ENCODE measurements around the gene THSD4. TPM values are rescaled to one million over a fixed set of nuclear protein-coding genes. Genes with fewer than 3 reads are reported as not detected.
A peak's percentile ranks its signal among the peaks of the same experiment; 100 is the strongest.

THSD4 gene
- total and polyA plus RNA-seq, 2 of the 4 experiments (the other 2 are of a cell fraction) = 25.5 to 31.1 TPM

- no peak for TF ChIP-seq RCOR1 (IDR thresholded peaks at IDR 0.05; ENCODE audit: insufficient replicate concordance, low read length)
Measured at GRCh38 chr15:71106802-71107500, 8.3 kb upstream of the THSD4 start (continued).

GRCh38 chr15:71107501-71107815, 7.8 kb upstream of the THSD4 start:
- no peak overlapping the region for H3K18ac ChIP-seq (ENCODE audit: low read depth, low read length)
- H3K4me1 ChIP-seq (ENCODE audit: control insufficient read depth, insufficient read depth, low read length) = peaks cover 14% of the 10 kb centered on the region
- no TSS peak for BruUV-seq (replicated peaks)
- no peak overlapping the region for H2AK9ac ChIP-seq (replicated peaks; ENCODE audit: low read depth, low read length, poor library complexity)
- H3K14ac ChIP-seq (replicated peaks; ENCODE audit: low read depth, low read length) = no peak overlapping the region
- no peak overlapping the region for H2AFZ ChIP-seq (replicated peaks; ENCODE audit: low read length, poor library complexity)
- H2BK20ac ChIP-seq (ENCODE audit: low read depth, low read length) = no peak overlapping the region
- H3K27ac ChIP-seq (ENCODE audit: insufficient read depth, low read length) = no peak overlapping the region
- no peak overlapping the region for H3K4me3 ChIP-seq (ENCODE audit: insufficient read depth, low read depth, low read length)
- H3K4ac ChIP-seq (ENCODE audit: low read depth, low read length) = no peak overlapping the region
- H3K4me2 ChIP-seq (ENCODE audit: low read depth, low read length) = no peak overlapping the region
- H3K9me1 ChIP-seq (ENCODE audit: insufficient read depth, low read length) = 0 out of 2 replicates have a peak, but pooled peaks cover 5% of the 10 kb centered on the region
- TF ChIP-seq RCOR1 (IDR thresholded peaks at IDR 0.05; ENCODE audit: insufficient replicate concordance, low read length) (no peak), SMC3 (IDR thresholded peaks at IDR 0.05; ENCODE audit: low read depth, low read length) (no peak), CTCF (conservative IDR thresholded peaks at IDR 0.05; ENCODE audit: low read depth, low read length) (no peak), CEBPB (IDR thresholded peaks at IDR 0.05; ENCODE audit: low read depth, low read length) (no peak)
- H4K20me1 ChIP-seq (ENCODE audit: insufficient read depth, low read length) = no peaks in the 10 kb centered on the region
- intact Hi-C loops (cut with micrococcal nuclease) (no loop called here), dilution Hi-C loops (cut with HindIII; ENCODE audit: low sequenced_read_pairs, unreplicated experiment) (no loop called here), in situ Hi-C loops (cut with MboI; ENCODE audit: low sequenced_read_pairs) (loop anchor here (10.0 kb wide), 1 partner anchor 213 kb away; the partner anchor contains the start of genes LRRC49 and THAP10)
- H3K27me3 ChIP-seq (ENCODE audit: control insufficient read depth, insufficient read depth, low read length) = no peaks in the 10 kb centered on the region
- H4K5ac ChIP-seq (ENCODE audit: low read depth, low read length) = no peak overlapping the region
- H2BK120ac ChIP-seq (ENCODE audit: low read depth, low read length) = no peak overlapping the region
- H3K23ac ChIP-seq (ENCODE audit: low read depth, low read length) = no peak overlapping the region
- H3K56ac ChIP-seq (ENCODE audit: extremely low read depth, insufficient read depth, low read length) = no peak overlapping the region
- H3K9ac ChIP-seq (ENCODE audit: low read depth, low read length) = no peak overlapping the region
- no peak overlapping the region for H2AK5ac ChIP-seq (ENCODE audit: low read depth, low read length)
- ChIA-PET POLR2A (ENCODE audit: unreplicated experiment) (no interaction called here), CTCF (no interaction called here)
- ATAC-seq (ENCODE audit: low read depth) = no peak
- peak overlapping the region; percentile 6; the same call in 1 of the 3 replicates for H2BK15ac ChIP-seq (ENCODE audit: low read depth, low read length)
- no peak overlapping the region for H2BK5ac ChIP-seq (ENCODE audit: low read depth, low read length, poor library complexity, severe bottlenecking)
- H4K91ac ChIP-seq (ENCODE audit: insufficient read depth, low read depth, low read length) = no peak overlapping the region
- no peaks in the 10 kb centered on the region for H3K36me3 ChIP-seq (ENCODE audit: control insufficient read depth, insufficient read depth, low read length)
- DNase-seq = no peak
- no peak overlapping the region for H4K8ac ChIP-seq (ENCODE audit: low read depth in 2 of 2, low read length in 2 of 2)
- H3K79me1 ChIP-seq (ENCODE audit: low read depth in 1 of 2, low read length in 2 of 2) = no peaks in the 10 kb centered on the region; a peak in 1 of 4 replicates
- WGBS, 2 experiments (ENCODE audit: extremely low coverage in 2 of 2, insufficient read length in 1 of 2) = no CpG with 5 or more reads among the region's 4 CpGs
- H3K9me3 ChIP-seq (ENCODE audit: control insufficient read depth, insufficient read depth, low read length) = no peaks in the 10 kb centered on the region

Data from IMR-90 (cell line).